SIG-M5 (cell line): ENCODE results near the gene FAM76B.

ENCODE experiments used
- DNase-seq: peaks from one replicate; lab custom pipeline; 2025; lab: John Stamatoyannopoulos, UW

The FAM76B gene

GRCh38 chr11:95729462-95729861 lies 60.1 kb downstream of the FAM76B start:
- no peak for DNase-seq

GRCh38 chr11:95728790-95729189 lies 60.8 kb downstream of the FAM76B start:
- no peak for DNase-seq

GRCh38 chr11:95728094-95728493 lies 61.5 kb downstream of the FAM76B start:
- DNase-seq = no peak

GRCh38 chr11:95727620-95728019 lies 62.0 kb downstream of the FAM76B start:
- DNase-seq = no peak

GRCh38 chr11:95727111-95727510 lies 62.5 kb downstream of the FAM76B start:
- no peak for DNase-seq

- DNase-seq = no peak
Observed at GRCh38 chr11:95725196-95725595, 64.4 kb downstream of the FAM76B start.

GRCh38 chr11:95723361-95723942 lies 66.1 kb downstream of the FAM76B start:
- no peak for DNase-seq

- DNase-seq = no peak
Observed at GRCh38 chr11:95720195-95720594, 69.4 kb downstream of the FAM76B start.
